Endothelial cell of umbilical vein (primary cell): Measurements from ENCODE around the gene SP2. TPM values are rescaled to one million over a fixed set of nuclear protein-coding genes. Genes with fewer than 3 reads are reported as not detected.

ENCODE experiments used
- BruUV-seq: library from RNA; stranded (reverse); fragments of 400-500 nt; replicated peaks from 2 replicates; lab custom pipeline; 2021; lab: Mats Ljungman, UMichigan
- CTCF ChIA-PET: fragments of 300-600, 350-600 bp; sonication (Branson Sonifier 250); formaldehyde crosslinking; loops from one replicate; lab custom pipeline; 2021; ENCODE audit warnings: antibody characterized with exemption, inconsistent platforms; lab: Charles Lee
- POLR2A ChIA-PET: fragments of 300-600, 350-600 bp; sonication (Branson Sonifier 250); formaldehyde crosslinking; loops from one replicate; lab custom pipeline; 2021; ENCODE audit warnings: antibody characterized with exemption, inconsistent platforms; lab: Charles Lee
- DNase-seq: peaks from one replicate; pipeline ENCODE4 v3.0.0-alpha.2; 2011; ENCODE audit warnings: low read depth, low spot score
- FAIRE-seq: peaks from 2 replicates; lab custom pipeline; 2011; peaks lifted over from hg19 to GRCh38; lab: Jason Lieb, UNC
- H2AFZ ChIP-seq: 2 replicates; pipeline ENCODE4 v1.6.0; 2012; ENCODE audit warnings: low read depth, low read length, control low read depth, inconsistent platforms
- H3K27ac ChIP-seq: 2 replicates; pipeline ENCODE4 v1.5.1; 2011; ENCODE audit warnings: low read depth, mild to moderate bottlenecking, control low read depth, low read length, moderate library complexity; ENCODE audit not compliant: insufficient read depth
- H3K27me3 ChIP-seq, 2 experiments: 2 replicates each; pipeline versions ENCODE4 v1.6.0 to v1.6.1; 2011; ENCODE audit warnings: low read length in 2 of 2, mixed read lengths in 1 of 2; ENCODE audit not compliant: control insufficient read depth in 2 of 2, insufficient read depth in 2 of 2
- H3K36me3 ChIP-seq, 2 experiments: 2 replicates in 1 of 2; 3 replicates in 1 of 2; pipeline ENCODE4 v1.5.1; 2011; ENCODE audit warnings: low read length in 2 of 2, mild to moderate bottlenecking in 1 of 2, moderate library complexity in 1 of 2; ENCODE audit not compliant: control insufficient read depth in 2 of 2, insufficient read depth in 2 of 2; ENCODE audit errors: extremely low read depth in 1 of 2
- H3K4me1 ChIP-seq: 3 replicates; pipeline ENCODE4 v1.5.1; 2011; ENCODE audit warnings: mild to moderate bottlenecking, low read length; ENCODE audit not compliant: control insufficient read depth, insufficient read depth; ENCODE audit errors: extremely low read depth
- H3K4me2 ChIP-seq: 2 replicates; pipeline ENCODE4 v1.6.1; 2011; ENCODE audit warnings: low read length, control low read depth, mixed read lengths; ENCODE audit not compliant: insufficient read depth
- H3K4me3 ChIP-seq, 3 experiments: fragments of 200-600 bp in 1 of 3; sonication (generic), shearing (Covaris generic) in 1 of 3; replicated peaks in 1 of 3; 2 replicates each; pipeline ENCODE4 v1.5.1; 2011 to 2016; ENCODE audit warnings: control low read depth in 3 of 3, low read length in 3 of 3, mild to moderate bottlenecking in 2 of 3, inconsistent platforms in 1 of 3, low read depth in 1 of 3, moderate library complexity in 1 of 3; ENCODE audit not compliant: insufficient read depth in 1 of 3
- H3K79me2 ChIP-seq: 2 replicates; pipeline ENCODE4 v1.6.0; 2012; ENCODE audit warnings: low read length, inconsistent platforms; ENCODE audit not compliant: control insufficient read depth, insufficient read depth
- H3K9ac ChIP-seq: replicated peaks from 2 replicates; pipeline ENCODE3; 2011; ENCODE audit warnings: low read length, control low read depth; ENCODE audit not compliant: insufficient read depth; ENCODE audit errors: extremely low read depth
- H3K9me1 ChIP-seq: replicated peaks from 3 replicates; pipeline ENCODE4 v1.6.0; 2011; ENCODE audit warnings: mild to moderate bottlenecking, low read length; ENCODE audit not compliant: control insufficient read depth, insufficient read depth; ENCODE audit errors: extremely low read depth
- H3K9me3 ChIP-seq: replicated peaks from 2 replicates; pipeline ENCODE4 v1.5.1; 2012; ENCODE audit warnings: low read length, inconsistent platforms; ENCODE audit not compliant: control insufficient read depth, insufficient read depth
- H4K20me1 ChIP-seq: replicated peaks from 2 replicates; pipeline ENCODE3; 2011; ENCODE audit warnings: mild to moderate bottlenecking, low read length; ENCODE audit not compliant: control insufficient read depth, insufficient read depth; ENCODE audit errors: extremely low read depth
- EZH2 ChIP-seq: IDR thresholded peaks from 2 replicates; pipeline ENCODE4 v1.6.1; 2012; ENCODE audit warnings: borderline replicate concordance, low read depth, mild to moderate bottlenecking, moderate library complexity, low read length, inconsistent platforms; ENCODE audit not compliant: severe bottlenecking
- FOS ChIP-seq: IDR thresholded peaks from 2 replicates; pipeline ENCODE4 v1.6.1; 2011; ENCODE audit warnings: mild to moderate bottlenecking, low read length, moderate library complexity, borderline replicate concordance; ENCODE audit not compliant: insufficient read depth
- POLR2A ChIP-seq: IDR thresholded peaks from 2 replicates; pipeline ENCODE4 v1.6.1; 2012; ENCODE audit warnings: low read depth, mild to moderate bottlenecking, control low read depth, low read length
- dilution Hi-C: fragments of 300-500 bp; cut with MboI; formaldehyde crosslinking; loops from one replicate; pipeline ENCODE4 v1.15.0; 2019; ENCODE audit warnings: low sequenced_read_pairs; ENCODE audit not compliant: extremely low pct_ligation_motif_present
- intact Hi-C: fragments of 100-400 bp; cut with micrococcal nuclease; formaldehyde crosslinking; loops from one replicate; pipeline ENCODE4 v1.10.0; 2022
- polyA plus RNA-seq, 4 experiments: library from polyadenylated mRNA; depleted of rRNA in 3 of 4; stranded (reverse) in 3 of 4; unstranded in 1 of 4; fragments of >200 nt; gene quantifications; 2 replicates each; pipeline versions ENCODE4 v1.2.1 to v1.2.3, GENCODE V29; 2011 to 2012; ENCODE audit warnings: missing spikeins in 1 of 4
- total RNA-seq: library from RNA; stranded (reverse); gene quantifications from 2 replicates; pipeline ENCODE4 v1.2.3, GENCODE V29; 2021
- TF ChIP-seq, protein P1 (sequence below), 2 donors: IDR thresholded peaks; 1 replicate in 1 of 2; 2 replicates in 1 of 2; pipeline ENCODE4 v1.5.1; 2011; ENCODE audit warnings: low read length in 2 of 2, mild to moderate bottlenecking in 2 of 2, moderate library complexity in 2 of 2, control low read depth in 1 of 2, inconsistent platforms in 1 of 2, low read depth in 1 of 2; ENCODE audit not compliant: insufficient read depth in 1 of 2; ENCODE audit errors: extremely low read depth in 1 of 2

Gene SP2
- total and polyA plus RNA-seq, 2 donors (not counting 3 experiments of a cell fraction or from before 2014, with no cell fraction given): 11.2 to 18.6 TPM

DNA sequence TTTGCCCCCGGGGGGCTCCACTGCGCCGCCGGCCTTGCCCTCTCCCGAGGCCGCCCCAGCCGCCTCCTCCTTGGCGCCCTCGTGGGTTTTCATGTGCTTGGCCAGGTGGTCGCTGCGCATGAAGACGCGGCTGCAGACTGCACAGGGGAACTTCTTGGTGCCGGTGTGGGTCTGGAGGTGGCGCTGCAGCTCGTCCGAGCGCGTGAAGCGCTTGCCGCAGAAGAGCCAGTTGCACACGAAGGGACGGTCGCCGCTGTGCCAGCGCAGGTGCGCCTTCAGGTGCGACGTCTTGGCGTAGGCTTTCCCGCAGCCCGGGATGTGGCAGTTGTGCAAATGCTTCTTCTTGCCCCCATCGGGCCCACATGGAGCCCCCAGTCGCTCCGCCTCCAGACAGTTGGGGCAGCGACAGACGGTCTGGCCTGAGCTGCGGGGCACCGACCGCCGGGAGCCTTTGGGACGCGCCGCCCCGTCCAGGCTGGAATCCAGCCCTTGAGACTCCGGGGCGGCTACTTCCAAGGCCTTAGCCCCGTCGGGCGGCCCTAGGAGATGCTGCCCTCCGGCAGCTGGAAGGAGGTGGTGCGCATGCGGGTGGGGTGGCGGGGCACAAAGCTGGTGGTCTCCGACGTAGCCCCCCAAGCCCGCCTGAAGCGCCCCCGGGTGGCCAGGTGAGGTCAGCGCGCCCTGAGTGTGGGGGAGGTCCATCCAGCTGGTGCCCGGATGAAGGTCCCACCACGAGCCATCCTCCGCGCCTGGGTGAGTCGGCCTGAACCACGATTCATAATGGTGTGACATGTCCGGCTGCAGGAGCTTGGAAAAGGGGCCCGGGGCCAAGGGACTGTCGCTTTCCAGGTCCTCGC, 48.5 kb upstream of the SP2 start:
- peaks cover 1% of the 10 kb centered on the region in 2 experiments for H3K27me3 ChIP-seq

DNA sequence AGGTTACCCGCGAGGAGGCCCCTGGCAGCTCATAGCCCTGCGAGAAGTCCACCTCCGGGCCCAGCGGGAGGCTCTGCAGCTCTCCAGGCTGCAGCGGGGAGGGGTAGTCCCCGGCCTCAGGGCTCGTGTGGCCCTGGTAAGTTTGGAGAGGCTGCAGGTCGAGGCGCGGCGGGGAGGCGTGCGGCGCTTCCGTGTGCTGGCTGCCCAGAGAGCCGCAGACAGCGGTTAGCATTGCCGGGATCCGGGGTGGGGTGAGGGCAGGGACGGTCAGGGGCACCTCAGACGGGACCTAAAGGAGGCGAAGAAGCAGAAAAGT, 47.9 kb upstream of the SP2 start:
- no peak for DNase-seq
- intact Hi-C loops: no loop called here
- Histone ChIP-seq H3K4me1 (peaks cover 6% of the 10 kb centered on the region), H3K79me2 (no peaks in the 10 kb centered on the region), H4K20me1 (no peaks in the 10 kb centered on the region), H3K4me2 (no peak overlapping the region), H3K9ac (no peak overlapping the region), H3K36me3 (no peaks in the 10 kb centered on the region), H3K9me3 (no peaks in the 10 kb centered on the region), H2AFZ (no peak overlapping the region), H3K4me3 (no peak overlapping the region), H3K9me1 (no peaks in the 10 kb centered on the region), H3K27ac (no peak overlapping the region), H3K27me3 (peaks cover 3 to 5% of the 10 kb centered on the region in 2 experiments)
- no TSS peak for BruUV-seq
- POLR2A ChIA-PET: no interaction called here
- CTCF ChIA-PET: interaction anchor here (1.1 to 10.2 kb wide), 4 partner anchors 8 to 170 kb away, joined by 3 to 367 read pairs (median 26); partner anchors contain the start of gene CDK5RAP3
- TF ChIP-seq, protein P1, sequence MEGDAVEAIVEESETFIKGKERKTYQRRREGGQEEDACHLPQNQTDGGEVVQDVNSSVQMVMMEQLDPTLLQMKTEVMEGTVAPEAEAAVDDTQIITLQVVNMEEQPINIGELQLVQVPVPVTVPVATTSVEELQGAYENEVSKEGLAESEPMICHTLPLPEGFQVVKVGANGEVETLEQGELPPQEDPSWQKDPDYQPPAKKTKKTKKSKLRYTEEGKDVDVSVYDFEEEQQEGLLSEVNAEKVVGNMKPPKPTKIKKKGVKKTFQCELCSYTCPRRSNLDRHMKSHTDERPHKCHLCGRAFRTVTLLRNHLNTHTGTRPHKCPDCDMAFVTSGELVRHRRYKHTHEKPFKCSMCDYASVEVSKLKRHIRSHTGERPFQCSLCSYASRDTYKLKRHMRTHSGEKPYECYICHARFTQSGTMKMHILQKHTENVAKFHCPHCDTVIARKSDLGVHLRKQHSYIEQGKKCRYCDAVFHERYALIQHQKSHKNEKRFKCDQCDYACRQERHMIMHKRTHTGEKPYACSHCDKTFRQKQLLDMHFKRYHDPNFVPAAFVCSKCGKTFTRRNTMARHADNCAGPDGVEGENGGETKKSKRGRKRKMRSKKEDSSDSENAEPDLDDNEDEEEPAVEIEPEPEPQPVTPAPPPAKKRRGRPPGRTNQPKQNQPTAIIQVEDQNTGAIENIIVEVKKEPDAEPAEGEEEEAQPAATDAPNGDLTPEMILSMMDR (IDR thresholded peaks at IDR 0.05; ENCODE audit: extremely low read depth in 1 of 2, insufficient read depth in 1 of 2, low read depth in 1 of 2, low read length in 2 of 2): no peak
- no peak for TF ChIP-seq POLR2A
- no peak for TF ChIP-seq FOS
- TF ChIP-seq EZH2: no peak
- dilution Hi-C loops: no loop called here
- no peak for FAIRE-seq

More for the DNA sequence above, 48.5 kb upstream of the SP2 start:
- Histone ChIP-seq H3K79me2 (no peaks in the 10 kb centered on the region), H3K9me1 (no peaks in the 10 kb centered on the region), H3K36me3 (no peaks in the 10 kb centered on the region), H3K9me3 (no peaks in the 10 kb centered on the region), H2AFZ (no peak overlapping the region), H3K4me3 (no peak overlapping the region), H3K27ac (no peak overlapping the region), H4K20me1 (no peaks in the 10 kb centered on the region), H3K4me1 (peaks cover 6% of the 10 kb centered on the region), H3K9ac (no peak overlapping the region), H3K4me2 (no peak overlapping the region)
- dilution Hi-C loops (no loop called here), intact Hi-C loops (no loop called here)
- CTCF ChIA-PET: interaction anchor here (0.5 to 10.2 kb wide), 6 partner anchors 8 to 171 kb away, joined by 3 to 367 read pairs (median 4); partner anchors contain the start of gene CDK5RAP3
- TF ChIP-seq EZH2: no peak
- TF ChIP-seq, protein P1 (IDR thresholded peaks at IDR 0.05; ENCODE audit: extremely low read depth in 1 of 2, insufficient read depth in 1 of 2, low read depth in 1 of 2, low read length in 2 of 2): peak in 1 of 2 donors; percentile 11
- POLR2A ChIA-PET: no interaction called here
- FAIRE-seq: no peak
- DNase-seq: no peak
- no TSS peak for BruUV-seq
